Hindlimb muscle (tissue), 1 donor: ENCODE results near the gene DPYSL4. TPM values are rescaled to one million over a fixed set of nuclear protein-coding genes. Genes with fewer than 3 reads are reported as not detected.
A peak's percentile ranks its signal among the peaks of the same experiment; 100 is the strongest.

Source experiments
- DNase-seq: peaks from one replicate; pipeline ENCODE4 v3.0.0-alpha.2; 2013
- polyA plus RNA-seq: library from polyadenylated mRNA; unstranded; fragments of 120-200 nt; gene quantifications from one replicate; pipeline ENCODE4 v1.2.1, GENCODE V29; 2013; ENCODE audit not compliant: insufficient read length

Gene DPYSL4
- polyA plus RNA-seq, 1 donor: 5.0 TPM

DNA sequence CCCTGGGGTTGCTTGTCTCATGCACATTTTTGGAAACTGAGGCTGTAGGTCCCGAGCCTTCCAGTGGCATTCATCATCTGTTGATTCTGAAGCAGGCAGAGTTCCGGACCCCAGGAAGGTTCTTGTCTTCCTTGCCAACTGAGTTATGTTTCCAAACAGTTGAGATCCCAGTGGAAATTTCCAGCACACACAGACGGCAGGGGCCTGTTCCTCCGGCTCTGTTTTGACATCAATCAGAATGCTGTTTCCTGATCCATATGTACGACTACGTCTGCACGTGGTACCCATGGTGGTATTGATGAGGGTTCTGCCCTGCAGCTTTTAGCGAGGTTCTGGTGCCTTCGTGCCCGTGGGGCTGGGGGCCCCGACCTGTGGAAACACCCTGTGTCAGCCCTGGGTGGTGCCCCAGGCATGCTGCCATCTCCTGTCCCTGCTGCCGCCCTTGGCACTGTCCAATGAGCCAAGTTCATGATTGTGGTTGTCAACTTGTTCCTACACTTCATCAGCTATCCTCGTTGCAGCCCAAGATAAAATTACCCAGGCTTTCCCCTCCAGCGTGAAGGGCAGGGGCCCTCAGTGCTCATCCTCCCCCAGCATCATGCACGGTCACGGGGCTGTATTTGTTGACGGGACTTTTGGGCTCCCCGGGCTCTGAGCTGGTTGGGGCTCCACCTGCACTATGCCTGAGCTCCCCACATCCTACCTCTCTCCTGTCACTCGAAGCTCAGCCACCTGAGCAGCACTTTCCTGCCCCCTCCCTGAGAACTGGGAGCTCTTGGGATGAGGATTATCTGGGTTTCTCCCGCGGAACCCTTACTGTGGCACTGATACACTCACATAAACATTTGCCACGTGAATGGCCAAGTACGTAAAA, 7.8 kb upstream of the DPYSL4 start:
- no peak for DNase-seq

DNA sequence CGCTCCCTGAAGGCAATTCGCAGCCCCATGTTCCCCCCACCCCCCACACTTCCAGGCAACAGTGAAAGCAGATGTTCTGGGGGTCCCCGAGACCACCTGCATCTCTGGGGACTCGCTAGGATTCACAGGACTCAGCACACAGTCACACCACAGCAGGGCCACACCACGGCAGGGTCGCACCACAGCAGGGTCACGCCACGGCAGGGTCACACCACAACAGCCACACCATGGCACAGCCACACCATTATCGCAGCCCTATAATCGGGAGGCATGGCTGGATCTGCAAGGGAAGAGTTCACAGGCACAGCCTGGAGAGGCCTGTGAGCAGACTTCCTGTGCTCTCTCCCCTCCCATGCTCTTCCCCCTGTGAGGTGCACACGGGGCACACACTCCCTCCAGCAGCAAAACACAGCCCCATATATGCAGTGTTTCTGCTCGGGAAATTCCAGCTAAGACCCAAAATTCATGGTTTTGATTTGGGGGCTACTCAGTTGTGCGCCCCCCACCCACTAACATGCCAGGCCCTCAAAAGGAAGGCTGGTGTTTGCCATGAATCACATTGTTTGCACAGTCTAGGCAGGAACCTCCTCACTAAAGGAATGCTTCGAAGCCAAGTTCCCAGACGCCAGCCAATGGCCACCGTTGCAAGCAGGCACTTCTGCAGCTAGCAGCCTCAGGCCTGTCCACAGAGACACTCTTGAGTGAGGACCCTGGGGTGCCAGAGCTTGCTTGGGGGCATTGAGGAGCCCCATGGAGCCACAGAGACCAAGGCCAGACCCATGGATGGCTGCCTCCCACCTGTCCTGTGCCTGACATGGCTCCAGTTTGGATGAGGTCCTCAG, 7.0 kb upstream of the DPYSL4 start:
- no peak for DNase-seq

DNA sequence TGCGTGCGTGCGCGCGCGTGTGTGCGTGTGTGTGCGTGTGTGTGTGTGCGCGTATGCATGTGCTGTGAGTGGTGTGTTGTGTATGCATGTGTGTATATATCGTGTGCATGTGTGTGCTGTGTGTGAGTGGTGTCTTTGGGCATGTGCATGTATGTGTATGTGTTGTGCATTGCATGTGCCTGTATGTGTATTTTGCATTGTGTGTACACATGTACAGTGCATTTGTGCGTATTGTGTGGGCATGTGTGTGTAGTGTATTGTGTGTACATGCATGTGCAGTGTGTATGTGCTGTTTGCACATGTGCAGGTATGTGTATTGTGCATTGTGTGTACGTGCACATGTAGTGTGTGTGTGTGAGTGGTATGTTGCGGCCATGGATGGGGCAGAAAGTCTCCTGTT, 6.0 kb upstream of the DPYSL4 start:
- no peak for DNase-seq

DNA sequence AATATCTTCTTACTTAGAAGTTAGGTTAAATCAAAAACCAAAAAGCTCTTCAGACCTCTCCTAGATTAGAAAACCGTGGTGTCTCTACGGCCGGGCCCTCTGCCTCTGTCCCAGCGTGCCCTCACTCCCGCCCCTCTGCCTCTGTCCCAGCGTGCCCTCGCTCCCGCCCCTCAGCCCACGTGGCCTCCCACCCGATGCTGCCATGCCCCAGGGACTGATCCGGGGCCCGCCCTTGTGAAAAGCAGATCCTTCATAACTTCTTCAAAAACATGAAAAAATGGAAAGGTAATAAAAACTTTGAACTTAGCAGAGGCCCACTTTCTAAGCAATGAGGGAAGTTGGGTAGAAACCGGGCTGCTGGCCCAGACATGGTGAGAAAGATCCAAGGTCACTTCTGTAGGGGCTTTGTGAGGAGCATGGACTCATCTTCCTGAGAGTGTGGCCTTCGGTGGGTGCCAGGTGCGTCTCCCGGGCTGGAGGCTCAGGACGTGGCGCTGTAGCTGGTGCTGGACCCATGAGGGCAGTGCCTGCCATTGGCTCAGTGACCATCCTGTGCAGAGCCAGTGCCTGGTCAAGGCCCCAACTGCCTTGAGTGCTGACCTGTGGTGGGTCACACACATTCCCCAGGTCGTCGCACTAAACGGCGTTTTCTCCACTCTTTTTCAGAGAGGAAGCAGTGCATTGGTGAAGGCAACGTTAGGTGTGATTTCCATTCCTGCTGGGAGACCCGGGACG, 4.9 kb upstream of the DPYSL4 start:
- DNase-seq: no peak

DNA sequence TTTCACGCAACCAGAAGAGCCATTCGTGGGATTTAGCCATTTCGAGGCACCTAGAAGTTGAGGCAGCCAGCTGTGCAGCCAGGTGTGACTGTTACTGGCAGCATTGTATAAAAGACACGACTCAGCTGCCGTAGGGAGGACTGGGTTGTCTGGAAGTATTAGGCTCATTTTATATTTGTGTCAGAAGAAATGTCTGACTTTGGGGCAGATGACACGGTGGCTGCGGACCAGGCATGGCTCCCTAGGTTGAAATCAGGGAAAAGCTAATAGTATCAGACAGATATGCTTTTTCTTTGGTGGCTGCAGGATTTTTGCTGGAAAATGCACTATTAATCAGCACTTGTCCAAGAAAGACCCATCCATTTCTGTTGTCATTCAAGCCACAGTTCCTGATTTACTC, 4.2 kb upstream of the DPYSL4 start:
- no peak for DNase-seq

DNA sequence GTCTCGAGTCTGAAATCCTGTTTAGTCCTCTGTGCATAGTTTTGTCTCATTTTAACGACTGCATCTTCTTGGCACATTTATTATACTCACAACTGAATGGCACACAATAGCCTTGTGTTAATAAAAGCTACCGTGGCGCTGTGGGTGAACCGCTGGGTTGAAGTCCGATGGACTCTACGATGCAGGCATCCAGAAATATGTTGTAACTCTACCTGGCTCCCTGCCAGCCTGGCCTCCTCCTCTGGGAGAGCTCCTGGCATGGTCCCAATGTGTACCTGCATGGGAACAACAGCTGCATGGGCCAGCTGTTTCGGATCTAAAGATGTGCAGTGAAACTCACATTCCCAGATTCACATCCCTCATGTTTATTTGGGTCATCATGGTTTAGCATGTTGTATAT, 3.7 kb upstream of the DPYSL4 start:
- DNase-seq: no peak

DNA sequence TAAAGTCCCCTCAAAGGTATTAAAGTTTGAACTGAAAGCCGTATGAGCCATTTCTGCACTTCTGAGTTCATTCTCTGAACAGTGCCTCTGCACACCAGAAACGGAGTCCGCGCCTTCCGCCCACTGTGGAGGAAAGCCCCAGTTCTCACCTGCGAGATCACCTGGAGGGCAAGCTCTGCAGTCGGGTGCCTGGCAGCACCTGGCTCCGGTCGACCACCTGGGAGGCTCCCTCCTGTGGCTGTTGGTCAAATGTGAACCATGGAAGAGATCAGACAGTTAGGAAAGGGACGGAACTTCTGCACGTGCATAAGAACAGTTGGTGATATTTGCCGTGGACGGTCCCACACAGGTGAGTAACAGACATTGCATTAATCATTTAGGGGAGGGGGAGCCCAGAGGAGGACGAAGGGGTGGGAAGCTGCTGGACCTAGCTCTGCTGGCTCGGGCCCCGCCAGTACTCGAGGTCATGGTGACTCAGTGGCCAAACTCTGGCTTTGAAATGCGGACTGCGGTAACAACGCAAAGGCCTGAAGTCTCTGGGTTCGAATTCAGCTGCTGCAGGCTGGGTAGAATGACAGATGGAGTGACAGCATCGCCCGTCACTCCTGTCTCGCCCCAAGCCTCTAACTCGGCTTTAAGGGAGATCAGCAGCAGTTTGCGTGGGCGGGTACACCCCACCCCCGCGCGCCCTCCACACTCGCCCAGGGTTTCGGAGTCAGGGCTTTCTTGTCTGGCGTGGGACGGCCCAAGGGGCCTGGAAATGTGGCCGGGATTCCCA, 1.7 kb upstream of the DPYSL4 start:
- no peak for DNase-seq

DNA sequence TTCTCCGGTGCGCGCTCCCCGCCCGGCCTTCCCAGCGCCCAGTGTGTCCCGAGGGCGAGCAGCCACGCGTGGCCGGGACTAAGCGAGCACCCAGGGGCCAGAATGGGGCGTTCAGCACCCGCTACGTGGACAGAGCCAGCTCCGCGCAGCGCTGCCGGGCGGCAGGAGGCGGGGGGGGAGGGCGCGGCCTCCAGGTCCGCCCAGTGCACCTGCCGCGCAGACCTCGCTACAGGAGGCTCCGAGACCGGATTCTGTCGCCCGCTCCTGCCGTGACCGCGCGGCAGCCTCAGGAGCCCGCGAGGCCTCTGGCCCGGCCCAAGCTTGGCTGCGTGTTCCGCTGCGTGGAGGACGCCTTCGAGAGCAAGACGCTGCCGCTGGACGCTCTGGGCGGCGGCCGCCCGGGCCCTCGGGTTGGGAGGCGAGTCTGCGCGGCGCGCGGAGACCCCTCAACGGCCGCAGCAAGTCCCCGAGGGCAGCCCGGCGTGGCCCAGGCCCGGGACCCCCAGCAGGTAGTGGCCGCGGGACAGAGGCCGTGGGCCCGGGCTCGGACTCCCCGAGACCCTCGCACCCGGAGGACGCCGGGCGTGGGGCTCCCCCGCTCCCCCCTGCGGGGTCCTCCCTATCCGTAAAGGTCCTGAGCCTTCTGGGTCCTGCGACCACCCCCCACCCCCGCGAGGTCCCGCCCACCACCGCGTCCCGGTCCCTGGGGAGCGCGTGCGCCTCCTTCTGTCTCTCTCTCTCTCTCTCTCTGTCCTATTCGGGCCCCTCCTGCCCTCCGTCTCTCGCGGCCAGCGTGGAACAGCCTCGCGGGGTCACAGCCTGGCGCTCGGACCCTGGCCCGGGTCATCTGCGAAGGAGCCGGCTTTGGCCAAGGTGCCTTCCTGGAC, 904 bp upstream of the DPYSL4 start:
- peak; percentile 48 for DNase-seq

DNA sequence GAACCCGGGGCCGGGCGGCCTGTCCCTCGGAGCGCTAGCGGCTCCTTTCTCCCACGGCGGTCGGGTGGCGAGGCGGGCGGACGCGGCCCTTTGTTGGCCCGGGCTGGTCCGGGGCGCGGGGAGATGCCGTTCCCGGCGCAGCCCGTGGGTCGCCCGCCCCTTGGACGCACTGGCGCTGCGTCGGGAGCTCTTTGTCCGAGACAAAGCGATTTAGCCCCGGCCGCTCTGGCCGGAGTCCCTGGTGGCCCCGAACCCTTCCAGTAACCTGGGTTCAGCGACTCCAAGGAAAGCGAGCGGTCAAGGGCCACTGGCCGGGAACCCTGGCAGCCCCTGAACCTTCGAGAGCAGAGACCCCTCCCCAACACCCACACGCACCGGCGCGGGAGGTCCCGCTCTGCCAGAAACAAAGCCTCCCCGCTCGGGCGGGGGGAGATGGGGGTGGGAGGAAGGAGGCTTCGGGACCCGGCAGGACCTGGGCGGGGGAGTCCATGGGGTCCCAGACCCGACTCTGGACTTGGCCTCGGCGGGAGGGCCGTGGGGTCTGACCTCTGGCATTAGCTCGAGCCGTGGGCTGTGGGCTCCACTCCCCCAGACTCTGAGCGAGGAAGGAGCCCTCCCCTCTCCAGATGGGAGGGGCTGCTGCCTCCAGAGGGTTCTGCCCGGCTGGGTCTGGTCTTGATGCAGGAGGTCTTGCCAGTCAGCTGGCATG, 836 bp downstream of the DPYSL4 start:
- DNase-seq: no peak

DNA sequence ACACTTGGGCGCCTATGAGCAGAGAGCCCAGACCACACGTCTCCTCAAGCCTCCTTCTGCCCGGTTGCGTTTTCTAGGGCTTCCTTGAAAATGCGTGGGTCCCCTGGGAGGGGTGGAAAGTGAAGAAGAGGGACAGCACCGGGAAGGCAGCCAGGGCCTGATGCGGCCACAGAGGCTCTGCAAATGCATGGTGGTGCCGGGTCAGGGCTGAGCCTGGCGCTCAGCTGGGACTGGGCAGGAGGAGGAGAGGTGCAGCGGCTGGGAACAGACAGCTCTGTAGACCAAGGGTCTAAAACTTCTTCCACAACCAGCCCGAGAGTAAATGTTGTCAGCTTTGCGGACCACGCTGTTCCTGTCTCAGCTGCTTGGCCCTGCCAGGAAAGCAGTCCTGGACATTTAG, 1.6 kb downstream of the DPYSL4 start:
- DNase-seq: no peak

DNA sequence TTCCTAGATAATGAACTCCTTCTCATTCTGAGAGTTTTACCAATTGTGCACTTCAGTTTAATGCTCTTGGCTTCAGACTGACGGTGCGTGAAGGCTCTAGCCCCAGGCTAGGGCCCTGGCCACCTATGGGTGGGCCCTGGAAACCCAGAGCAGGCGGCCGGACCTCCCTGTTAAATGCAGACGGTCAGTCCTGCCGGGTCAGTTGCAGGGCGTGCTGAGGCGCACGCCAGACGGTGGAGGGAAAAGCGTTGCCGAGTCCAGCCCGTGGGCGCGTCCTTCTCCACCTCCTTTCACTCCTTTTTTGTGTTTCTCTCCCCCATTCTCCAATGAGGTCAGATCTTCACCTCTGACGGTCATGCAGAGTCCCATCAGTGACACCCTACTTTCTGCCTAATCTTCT, 2.3 kb downstream of the DPYSL4 start:
- no peak for DNase-seq

DNA sequence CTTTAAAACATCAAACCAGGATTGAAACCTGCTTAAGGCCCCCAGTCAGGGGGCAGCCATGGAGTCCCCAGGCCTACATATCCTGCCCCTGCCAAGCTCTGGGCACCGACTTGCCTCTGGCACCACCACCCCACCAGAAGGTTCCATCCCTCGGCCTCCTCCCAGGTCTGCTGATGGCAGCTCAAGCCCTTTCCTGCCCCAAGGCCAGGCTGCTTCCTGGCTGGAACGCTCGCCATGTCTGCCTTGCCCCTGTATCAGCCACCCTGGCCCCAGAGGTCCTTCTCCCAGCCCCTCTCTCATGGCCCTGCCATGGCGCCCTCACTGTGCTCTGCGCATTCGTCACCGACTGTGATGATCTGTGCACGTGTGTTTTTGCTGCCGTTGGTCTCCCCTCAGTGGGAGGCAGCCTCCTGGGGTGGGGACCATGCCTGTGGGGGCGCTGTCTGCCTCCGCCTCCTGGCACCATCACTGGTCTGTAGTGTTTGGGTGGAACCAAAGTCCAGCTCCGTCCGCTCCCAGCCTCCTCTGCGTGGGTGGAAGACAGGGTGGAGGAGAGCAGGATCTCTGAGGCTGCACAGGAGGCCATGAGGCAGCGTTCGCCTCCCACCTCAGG, 3.2 kb downstream of the DPYSL4 start:
- no peak for DNase-seq

DNA sequence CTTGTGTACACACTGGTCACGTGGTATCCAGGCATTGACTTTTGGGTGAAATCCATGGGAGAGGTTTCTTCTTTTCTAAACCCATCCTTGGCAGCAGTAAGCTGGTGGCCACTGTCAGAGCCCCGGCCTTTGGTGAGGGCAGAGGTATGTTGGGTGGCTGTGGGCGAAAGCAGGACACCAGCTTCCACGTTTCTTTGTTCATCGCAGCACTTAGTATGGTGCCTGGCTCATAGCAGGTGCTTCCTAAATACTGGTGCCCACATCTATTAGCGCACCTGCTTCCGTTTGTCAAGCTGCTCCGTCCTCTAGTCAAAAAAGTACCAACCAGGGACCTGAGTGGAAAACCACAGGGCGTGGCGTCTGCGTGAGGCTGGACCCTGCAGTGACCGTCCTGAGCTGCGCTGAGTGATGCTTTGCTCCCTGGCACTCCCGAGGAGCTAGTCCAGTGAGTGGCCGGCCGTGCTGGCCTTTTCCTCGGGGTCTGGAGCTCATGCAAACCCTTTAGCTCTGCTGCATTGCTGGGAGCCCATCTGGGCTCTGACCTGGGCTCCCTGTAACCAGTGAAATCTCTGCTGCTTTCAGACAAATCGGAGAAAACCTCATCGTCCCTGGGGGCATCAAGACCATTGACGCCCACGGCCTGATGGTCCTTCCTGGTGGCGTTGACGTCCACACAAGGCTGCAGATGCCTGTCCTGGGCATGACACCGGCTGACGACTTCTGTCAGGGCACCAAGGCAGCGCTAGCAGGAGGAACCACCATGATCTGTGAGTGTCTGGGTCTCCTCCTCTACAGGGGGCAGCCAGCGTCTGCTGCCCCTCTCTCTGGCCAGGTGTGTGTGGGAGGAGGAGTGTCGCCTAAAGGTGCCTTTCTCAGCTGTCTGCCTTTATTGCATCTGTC, 5.6 kb downstream of the DPYSL4 start:
- no peak for DNase-seq

DNA sequence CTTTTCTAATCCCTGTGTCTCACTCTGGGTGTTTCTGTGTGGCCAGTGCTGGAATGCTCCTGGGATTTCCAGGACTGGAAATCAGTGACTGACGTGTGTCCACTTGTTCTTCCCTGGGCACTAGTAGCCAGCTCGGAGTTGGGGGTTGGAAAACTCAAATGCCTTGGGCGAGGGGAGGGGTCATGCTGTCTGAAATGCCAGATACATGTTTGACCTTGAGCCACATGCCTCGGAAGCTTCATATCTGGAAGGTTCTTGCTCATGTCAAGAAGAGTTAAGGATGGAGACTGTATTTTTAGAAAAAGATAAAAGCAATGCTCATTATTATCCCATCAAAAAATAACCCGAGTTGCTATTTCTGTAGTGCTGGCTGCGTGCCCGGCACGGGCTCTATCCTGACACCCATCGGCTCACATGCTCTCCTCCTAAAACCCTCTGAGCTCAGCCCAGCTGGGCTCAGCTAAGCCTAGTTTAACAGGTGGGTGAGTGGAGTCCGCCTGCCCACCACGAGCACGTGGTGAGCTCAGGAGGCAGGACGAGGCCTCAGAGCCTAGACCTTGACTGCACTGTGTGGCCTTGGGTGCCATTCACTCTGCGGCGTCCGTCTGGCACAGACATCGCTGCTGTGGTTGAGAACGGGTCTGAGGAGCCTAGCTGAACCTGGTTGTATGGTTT, 6.4 kb downstream of the DPYSL4 start:
- no peak for DNase-seq

DNA sequence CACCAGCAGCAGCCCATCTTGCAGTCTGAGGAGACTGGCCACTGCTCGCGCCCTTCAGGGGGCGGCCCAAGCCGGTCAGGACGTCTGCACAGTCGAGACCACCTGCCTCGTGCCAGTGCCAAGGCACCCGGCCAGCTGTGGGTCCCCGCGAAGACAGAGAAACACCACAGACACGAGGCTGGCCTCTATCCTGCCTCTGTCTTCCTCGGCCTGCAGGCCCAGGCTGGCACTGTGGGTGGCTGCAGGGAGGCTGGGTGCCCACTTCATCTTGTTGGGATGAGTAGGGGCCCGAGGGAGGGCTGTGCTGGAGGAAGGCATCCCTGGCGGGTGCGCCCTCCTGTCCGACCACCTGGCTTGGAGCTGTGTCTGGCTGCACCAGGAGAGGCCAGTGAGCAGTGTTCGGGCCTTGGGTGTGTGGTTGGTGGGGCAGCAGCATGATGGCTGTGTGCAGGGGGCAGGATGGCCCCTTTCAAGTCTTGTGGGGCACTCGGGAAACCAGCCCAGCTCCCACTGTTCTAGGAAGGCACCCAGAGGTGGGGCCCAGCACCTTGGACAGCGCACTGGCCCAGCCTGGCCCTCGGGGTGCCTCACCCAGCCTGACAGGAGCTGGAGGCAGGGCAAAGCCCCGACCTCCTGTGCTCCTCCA, 7.3 kb downstream of the DPYSL4 start:
- no peak for DNase-seq

DNA sequence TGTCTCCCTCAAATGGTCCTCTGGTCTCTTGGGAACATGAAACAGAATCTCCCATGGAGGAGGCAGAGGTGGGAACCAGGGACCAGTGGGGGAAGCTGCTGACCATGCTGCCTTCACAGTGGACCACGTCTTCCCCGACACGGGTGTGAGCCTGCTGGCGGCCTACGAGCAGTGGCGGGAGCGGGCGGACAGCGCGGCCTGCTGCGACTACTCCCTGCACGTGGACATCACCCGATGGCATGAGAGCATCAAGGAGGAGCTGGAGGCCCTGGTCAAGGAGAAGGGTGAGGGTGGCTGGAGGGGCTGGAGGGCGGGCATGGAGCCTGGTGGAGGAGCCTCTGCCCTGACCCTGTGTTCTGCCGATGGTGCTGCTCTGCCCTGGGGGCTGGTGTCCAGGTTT, 8.0 kb downstream of the DPYSL4 start:
- DNase-seq: no peak

DNA sequence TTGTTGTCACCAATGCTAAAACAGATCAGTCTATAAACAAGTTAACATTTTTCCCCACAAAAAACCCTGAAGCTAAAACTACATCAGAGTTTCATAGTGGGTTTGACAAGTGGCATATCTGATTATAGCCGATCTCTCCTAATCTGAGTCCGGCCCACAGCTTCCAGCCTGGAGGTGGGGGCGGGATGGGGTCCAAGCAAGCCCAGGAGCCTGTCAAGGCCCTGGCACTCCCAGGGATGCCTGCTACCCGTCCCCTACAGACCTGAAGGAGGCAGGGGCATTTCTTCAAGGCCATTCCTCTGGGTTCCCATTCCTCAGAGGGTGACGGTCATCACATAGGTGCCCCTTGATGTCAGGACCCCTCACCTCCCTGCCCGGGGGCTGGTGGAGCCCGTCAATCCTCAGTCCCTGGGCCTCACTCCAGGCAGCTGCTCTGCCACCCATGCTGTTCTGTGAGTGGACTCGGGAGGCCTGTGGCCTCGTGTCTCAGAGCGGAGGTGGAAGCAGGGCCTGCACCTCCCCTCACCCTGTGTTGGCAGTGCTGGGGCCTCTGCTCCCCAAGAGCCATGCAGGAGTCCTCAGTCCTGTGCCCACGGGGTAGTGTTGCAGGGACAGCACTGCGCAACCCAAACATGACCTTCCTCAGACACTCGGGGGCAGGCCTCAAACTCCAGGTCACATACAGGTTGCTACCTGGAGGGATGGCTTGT, 8.8 kb downstream of the DPYSL4 start:
- no peak for DNase-seq
